Measurements from ENCODE around the gene TGFBR3.

The TGFBR3 gene

GRCh38 chr1:91790392-91790791 lies 95.6 kb downstream of the TGFBR3 start:
- H3K4me3 ChIP-seq (ENCODE audit: low read depth, low read length), result no peak overlapping the region
- DNase-seq, result no peak
- TF ChIP-seq, protein P1, sequence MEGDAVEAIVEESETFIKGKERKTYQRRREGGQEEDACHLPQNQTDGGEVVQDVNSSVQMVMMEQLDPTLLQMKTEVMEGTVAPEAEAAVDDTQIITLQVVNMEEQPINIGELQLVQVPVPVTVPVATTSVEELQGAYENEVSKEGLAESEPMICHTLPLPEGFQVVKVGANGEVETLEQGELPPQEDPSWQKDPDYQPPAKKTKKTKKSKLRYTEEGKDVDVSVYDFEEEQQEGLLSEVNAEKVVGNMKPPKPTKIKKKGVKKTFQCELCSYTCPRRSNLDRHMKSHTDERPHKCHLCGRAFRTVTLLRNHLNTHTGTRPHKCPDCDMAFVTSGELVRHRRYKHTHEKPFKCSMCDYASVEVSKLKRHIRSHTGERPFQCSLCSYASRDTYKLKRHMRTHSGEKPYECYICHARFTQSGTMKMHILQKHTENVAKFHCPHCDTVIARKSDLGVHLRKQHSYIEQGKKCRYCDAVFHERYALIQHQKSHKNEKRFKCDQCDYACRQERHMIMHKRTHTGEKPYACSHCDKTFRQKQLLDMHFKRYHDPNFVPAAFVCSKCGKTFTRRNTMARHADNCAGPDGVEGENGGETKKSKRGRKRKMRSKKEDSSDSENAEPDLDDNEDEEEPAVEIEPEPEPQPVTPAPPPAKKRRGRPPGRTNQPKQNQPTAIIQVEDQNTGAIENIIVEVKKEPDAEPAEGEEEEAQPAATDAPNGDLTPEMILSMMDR (IDR thresholded peaks at IDR 0.05; ENCODE audit: low read depth, low read length, missing control alignments), result no peak
- H3K36me3 ChIP-seq (replicated peaks), result no peaks in the 10 kb centered on the region
- in situ Hi-C loops (cut with HindIII; ENCODE audit: low pct_ligation_motif_present, low sequenced_read_pairs), result no loop called here
- no peak overlapping the region for H3K27ac ChIP-seq
- H3K27me3 ChIP-seq (replicated peaks), result no peaks in the 10 kb centered on the region

DNA sequence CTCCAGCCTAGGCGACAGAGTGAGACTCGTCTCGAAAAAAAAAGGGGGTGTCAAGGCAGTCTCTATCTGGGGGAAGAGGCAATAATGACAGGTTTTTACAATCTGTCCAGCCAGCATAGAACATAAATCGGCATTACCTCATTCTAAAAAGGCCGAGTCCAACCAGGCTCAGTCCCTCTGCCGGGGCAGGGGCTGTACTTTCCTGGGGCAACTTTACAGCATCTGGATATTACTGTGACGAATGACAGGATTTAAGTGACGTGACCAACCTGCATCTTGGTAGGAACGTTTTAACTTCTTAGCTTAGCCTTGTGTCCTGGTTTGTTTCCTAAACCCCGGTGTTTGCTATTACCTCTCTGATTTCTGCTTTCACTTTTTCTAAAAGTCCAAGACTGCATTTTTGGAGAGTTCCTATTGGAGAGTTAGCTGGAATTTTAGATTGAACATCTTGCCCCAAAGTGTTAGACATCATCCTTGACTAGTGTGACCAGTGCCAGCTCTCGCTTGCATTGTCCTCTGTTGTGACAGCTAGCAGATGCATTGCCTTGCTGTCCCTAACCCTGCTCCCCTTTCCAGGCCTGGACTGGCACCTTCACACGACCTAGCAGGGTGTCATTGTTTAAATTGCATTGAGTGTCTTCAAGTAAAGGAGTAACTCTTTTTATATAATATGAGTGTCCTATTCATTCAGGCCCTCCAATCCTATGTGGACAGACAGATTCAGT lies 96.5 kb downstream of the TGFBR3 start:
- Histone ChIP-seq H3K27ac (no peak overlapping the region), H3K27me3 (replicated peaks) (no peaks in the 10 kb centered on the region), H3K36me3 (replicated peaks) (no peaks in the 10 kb centered on the region), H3K4me3 (ENCODE audit: low read depth, low read length) (no peak overlapping the region)
- in situ Hi-C loops (cut with HindIII; ENCODE audit: low pct_ligation_motif_present, low sequenced_read_pairs), result no loop called here
- TF ChIP-seq, protein P1 (IDR thresholded peaks at IDR 0.05; ENCODE audit: low read depth, low read length, missing control alignments), result no peak
- DNase-seq, result no peak

- H3K27ac ChIP-seq, result no peak overlapping the region
- no peaks in the 10 kb centered on the region for H3K27me3 ChIP-seq (replicated peaks)
- TF ChIP-seq, protein P1 (IDR thresholded peaks at IDR 0.05; ENCODE audit: low read depth, low read length, missing control alignments), result no peak
- H3K36me3 ChIP-seq (replicated peaks), result no peaks in the 10 kb centered on the region
- no peak overlapping the region for H3K4me3 ChIP-seq (ENCODE audit: low read depth, low read length)
- in situ Hi-C loops (cut with HindIII; ENCODE audit: low pct_ligation_motif_present, low sequenced_read_pairs), result no loop called here
- DNase-seq, result no peak
Observed at GRCh38 chr1:91787919-91788318, 98.0 kb downstream of the TGFBR3 start.

DNA sequence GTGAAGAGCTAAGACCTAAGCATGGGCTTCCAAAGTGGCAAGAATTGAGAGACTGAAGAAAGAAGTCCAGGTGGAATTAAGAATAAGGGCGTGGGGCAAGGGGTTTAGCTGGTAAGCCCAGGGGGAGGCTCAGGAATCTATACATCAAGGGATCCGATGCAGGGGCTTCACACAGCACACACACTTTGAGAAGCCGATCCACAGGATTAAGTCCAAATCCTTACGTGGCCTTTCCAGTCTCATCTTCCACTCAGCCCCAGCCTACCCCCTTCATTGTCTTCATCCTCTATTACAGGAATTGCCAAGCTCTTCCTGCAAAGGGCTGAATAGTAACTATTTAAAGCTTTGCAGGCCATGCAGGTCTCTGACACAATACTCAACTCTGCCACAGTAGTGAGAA lies 101.3 kb downstream of the TGFBR3 start:
- H3K4me3 ChIP-seq (ENCODE audit: low read depth, low read length), result no peak overlapping the region
- DNase-seq, result no peak
- in situ Hi-C loops (cut with HindIII; ENCODE audit: low pct_ligation_motif_present, low sequenced_read_pairs), result no loop called here
- H3K27ac ChIP-seq, result no peak overlapping the region
- TF ChIP-seq, protein P1 (IDR thresholded peaks at IDR 0.05; ENCODE audit: low read depth, low read length, missing control alignments), result no peak
- H3K27me3 ChIP-seq (replicated peaks), result no peaks in the 10 kb centered on the region
- no peaks in the 10 kb centered on the region for H3K36me3 ChIP-seq (replicated peaks)

DNA sequence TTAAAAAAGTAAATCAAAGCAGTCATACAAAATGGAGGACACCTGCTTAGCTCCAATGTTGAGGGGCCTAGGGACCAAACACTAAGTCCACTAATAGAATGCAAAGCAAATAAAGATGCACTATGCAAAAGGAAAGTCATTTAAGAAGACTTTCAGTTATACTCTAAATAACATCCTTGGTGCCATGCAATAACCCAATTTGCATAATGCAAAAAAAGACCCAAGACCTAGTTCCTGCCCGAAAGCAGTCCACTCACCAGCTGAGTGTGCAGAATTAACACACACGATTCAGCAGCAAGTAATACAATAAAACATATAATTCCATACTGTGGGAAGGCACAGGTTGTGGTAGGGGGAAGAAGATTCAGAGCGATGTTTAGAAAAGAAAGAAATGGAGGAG lies 101.8 kb downstream of the TGFBR3 start:
- in situ Hi-C loops (cut with HindIII; ENCODE audit: low pct_ligation_motif_present, low sequenced_read_pairs), result no loop called here
- H3K27me3 ChIP-seq (replicated peaks), result no peaks in the 10 kb centered on the region
- no peaks in the 10 kb centered on the region for H3K36me3 ChIP-seq (replicated peaks)
- H3K4me3 ChIP-seq (ENCODE audit: low read depth, low read length), result no peak overlapping the region
- DNase-seq, result no peak
- TF ChIP-seq, protein P1 (IDR thresholded peaks at IDR 0.05; ENCODE audit: low read depth, low read length, missing control alignments), result no peak
- H3K27ac ChIP-seq, result no peak overlapping the region
